NK-92 (cell line): ENCODE data around the gene UHRF1.
A peak's percentile ranks its signal among the peaks of the same experiment; 100 is the strongest.
"Not testable (repeated sequence)": the region's sequence is repeated elsewhere in the genome, so short reads cannot be mapped to it uniquely, and the experiment has no call there.

Experiments
- DNase-seq: peaks from one replicate; lab custom pipeline; 2025; ENCODE audit not compliant: unreplicated experiment; lab: John Stamatoyannopoulos, UW

The UHRF1 gene

GRCh38 chr19:4897146-4897545 is 12.2 kb upstream of the UHRF1 start:
- no peak for DNase-seq

GRCh38 chr19:4900879-4901278 is 8.4 kb upstream of the UHRF1 start:
- not testable (repeated sequence) for DNase-seq

- DNase-seq: no peak
These were observed 6.5 kb upstream of the UHRF1 start, which contains the start of gene ARRDC5 for GRCh38 chr19:4902796-4903195. Gene ARRDC5, minus strand, starts transcription at chr19:4902896. Its CDS starts 71 bp downstream, at chr19:4902825.

- DNase-seq: no peak
These were observed 4.8 kb upstream of the UHRF1 start for GRCh38 chr19:4904481-4904880.

- DNase-seq: no peak
These were observed 2.3 kb upstream of the UHRF1 start for GRCh38 chr19:4906963-4907362.

- DNase-seq: no peak
These were observed 941 bp upstream of the UHRF1 start for GRCh38 chr19:4908360-4908759.

GRCh38 chr19:4908781-4909155 is 533 bp upstream of the UHRF1 start:
- no peak for DNase-seq

GRCh38 chr19:4909897-4910593 is 744 bp downstream of the UHRF1 start:
- DNase-seq: peak; percentile 57

- no peak for DNase-seq
These were observed 1.4 kb downstream of the UHRF1 start for GRCh38 chr19:4910594-4911281.

- no peak for DNase-seq
These were observed 2.0 kb downstream of the UHRF1 start for GRCh38 chr19:4911314-4911713.

- no peak for DNase-seq
These were observed 2.7 kb downstream of the UHRF1 start for GRCh38 chr19:4911786-4912672.

- DNase-seq: no peak
These were observed 4.9 kb downstream of the UHRF1 start for GRCh38 chr19:4913996-4914735.

GRCh38 chr19:4914736-4915501 is 5.6 kb downstream of the UHRF1 start:
- no peak for DNase-seq

GRCh38 chr19:4916292-4917082 is 7.2 kb downstream of the UHRF1 start:
- no peak for DNase-seq

- DNase-seq: no peak
These were observed 13.4 kb downstream of the UHRF1 start for GRCh38 chr19:4922530-4923275.

GRCh38 chr19:4923276-4923747 is 14.0 kb downstream of the UHRF1 start:
- no peak for DNase-seq

GRCh38 chr19:4929186-4929585 is 19.9 kb downstream of the UHRF1 start:
- no peak for DNase-seq

- no peak for DNase-seq
These were observed 21.4 kb downstream of the UHRF1 start for GRCh38 chr19:4930664-4931063.

- DNase-seq: no peak
These were observed 23.4 kb downstream of the UHRF1 start for GRCh38 chr19:4932711-4933110.
